Measurements from ENCODE around the gene CDH23.

The CDH23 gene

GRCh38 chr10:71462062-71462935 lies 65.6 kb downstream of the CDH23 start:
- TF ChIP-seq CTCF (IDR thresholded peaks at IDR 0.05; ENCODE audit: low read depth, low read length, poor library complexity, severe bottlenecking) = no peak
- no peak for TF ChIP-seq EZH2phosphoT487 (IDR thresholded peaks at IDR 0.05; ENCODE audit: borderline replicate concordance, low read length)
- Histone ChIP-seq H3K9me3 (ENCODE audit: control insufficient read depth, insufficient read depth, low read length) (no peaks in the 10 kb centered on the region), H4K20me1 (ENCODE audit: control insufficient read depth, insufficient read depth, low read depth, low read length) (no peaks in the 10 kb centered on the region), H3K4me3 (ENCODE audit: low read length) (no peak overlapping the region), H3K27me3 (ENCODE audit: control insufficient read depth, low read length) (peaks cover 4% of the 10 kb centered on the region; the same call in 1 of the 2 replicates), H3K79me2 (ENCODE audit: control insufficient read depth, low read length) (no peaks in the 10 kb centered on the region), H3K9me2 (replicated peaks; ENCODE audit: control insufficient read depth, low read length) (no peaks in the 10 kb centered on the region), H3K27ac (ENCODE audit: low read depth, low read length) (no peak overlapping the region), H3F3A (ENCODE audit: control insufficient read depth, insufficient read depth) (no peaks in the 10 kb centered on the region), H3K4me2 (ENCODE audit: low read length) (no peak overlapping the region), H3K4me1 (ENCODE audit: control insufficient read depth, low read length) (no peaks in the 10 kb centered on the region), H3K36me3 (ENCODE audit: control insufficient read depth, low read length) (no peaks in the 10 kb centered on the region)

DNA sequence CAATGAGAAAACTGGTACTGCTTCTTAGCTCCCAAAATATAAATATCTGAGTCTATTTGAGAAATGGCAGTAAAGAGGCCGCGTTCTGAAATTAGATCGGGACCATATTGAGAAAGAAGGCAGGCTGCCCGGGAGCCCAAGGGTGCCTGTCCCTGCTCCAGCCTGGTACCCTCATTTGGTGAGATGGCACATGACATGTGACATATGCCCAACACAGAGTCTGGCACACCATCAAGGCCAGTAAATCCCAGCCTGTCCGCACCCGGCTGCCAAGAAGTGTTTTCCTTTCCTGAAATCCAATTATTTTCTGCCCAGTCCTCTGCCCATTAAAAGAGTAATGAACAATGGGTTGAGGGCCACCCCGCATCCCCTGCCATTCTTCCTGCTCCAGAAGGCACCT lies 66.4 kb downstream of the CDH23 start:
- Histone ChIP-seq H3K9me3 (ENCODE audit: control insufficient read depth, insufficient read depth, low read length) (no peaks in the 10 kb centered on the region), H3K27me3 (ENCODE audit: control insufficient read depth, low read length) (peaks cover 2% of the 10 kb centered on the region; the same call in 1 of the 2 replicates), H3K79me2 (ENCODE audit: control insufficient read depth, low read length) (no peaks in the 10 kb centered on the region), H3F3A (ENCODE audit: control insufficient read depth, insufficient read depth) (no peaks in the 10 kb centered on the region), H4K20me1 (ENCODE audit: control insufficient read depth, insufficient read depth, low read depth, low read length) (no peaks in the 10 kb centered on the region), H3K27ac (ENCODE audit: low read depth, low read length) (no peak overlapping the region), H3K4me1 (ENCODE audit: control insufficient read depth, low read length) (no peaks in the 10 kb centered on the region), H3K36me3 (ENCODE audit: control insufficient read depth, low read length) (no peaks in the 10 kb centered on the region), H3K9me2 (replicated peaks; ENCODE audit: control insufficient read depth, low read length) (no peaks in the 10 kb centered on the region), H3K4me2 (ENCODE audit: low read length) (no peak overlapping the region), H3K4me3 (ENCODE audit: low read length) (no peak overlapping the region)
- TF ChIP-seq CTCF (IDR thresholded peaks at IDR 0.05; ENCODE audit: low read depth, low read length, poor library complexity, severe bottlenecking) (no peak), EZH2phosphoT487 (IDR thresholded peaks at IDR 0.05; ENCODE audit: borderline replicate concordance, low read length) (no peak)

- TF ChIP-seq EZH2phosphoT487 (IDR thresholded peaks at IDR 0.05; ENCODE audit: borderline replicate concordance, low read length) (no peak), CTCF (IDR thresholded peaks at IDR 0.05; ENCODE audit: low read depth, low read length, poor library complexity, severe bottlenecking) (no peak)
- no peaks in the 10 kb centered on the region for H3K4me1 ChIP-seq (ENCODE audit: control insufficient read depth, low read length)
- no peaks in the 10 kb centered on the region for H3K9me2 ChIP-seq (replicated peaks; ENCODE audit: control insufficient read depth, low read length)
- no peak overlapping the region for H3K4me2 ChIP-seq (ENCODE audit: low read length)
- H3K79me2 ChIP-seq (ENCODE audit: control insufficient read depth, low read length) = no peaks in the 10 kb centered on the region
- no peak overlapping the region for H3K4me3 ChIP-seq (ENCODE audit: low read length)
- no peaks in the 10 kb centered on the region for H3K36me3 ChIP-seq (ENCODE audit: control insufficient read depth, low read length)
- no peaks in the 10 kb centered on the region for H4K20me1 ChIP-seq (ENCODE audit: control insufficient read depth, insufficient read depth, low read depth, low read length)
- no peaks in the 10 kb centered on the region for H3F3A ChIP-seq (ENCODE audit: control insufficient read depth, insufficient read depth)
- no peak overlapping the region for H3K27ac ChIP-seq (ENCODE audit: low read depth, low read length)
- no peaks in the 10 kb centered on the region for H3K27me3 ChIP-seq (ENCODE audit: control insufficient read depth, low read length)
- H3K9me3 ChIP-seq (ENCODE audit: control insufficient read depth, insufficient read depth, low read length) = no peaks in the 10 kb centered on the region
Measured at GRCh38 chr10:71465551-71466252, 69.0 kb downstream of the CDH23 start.
